ENCODE data around the gene TIPRL. TPM values are rescaled to one million over a fixed set of nuclear protein-coding genes. Genes with fewer than 3 reads are reported as not detected.

Gene TIPRL
- total and polyA plus RNA-seq, 9 of the 15 experiments (the other 6 are each of a cell fraction or from before 2014, with no cell fraction given) = 41.4 to 90.2 (median 69.9) TPM

DNA sequence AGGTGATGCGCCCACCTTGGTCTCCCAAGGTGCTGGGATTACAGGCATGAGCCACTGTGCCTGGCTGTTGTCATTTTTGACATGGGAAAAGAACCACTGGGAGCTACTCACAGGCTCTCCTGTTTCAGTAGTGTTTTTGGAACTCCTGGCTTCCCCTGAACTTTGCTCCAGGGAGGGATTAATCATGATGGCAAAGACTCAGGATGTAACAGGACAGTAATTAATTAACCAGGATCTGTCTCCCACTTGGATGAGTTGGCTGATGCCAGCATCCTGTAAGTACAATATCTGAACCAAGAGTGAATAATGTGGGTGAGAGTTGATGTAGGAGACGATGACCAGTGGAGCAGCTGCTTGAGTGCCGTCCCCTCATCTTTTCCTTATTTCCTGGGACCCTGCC lies 51.9 kb downstream of the TIPRL start (continued):
- TF ChIP-seq, protein P1, sequence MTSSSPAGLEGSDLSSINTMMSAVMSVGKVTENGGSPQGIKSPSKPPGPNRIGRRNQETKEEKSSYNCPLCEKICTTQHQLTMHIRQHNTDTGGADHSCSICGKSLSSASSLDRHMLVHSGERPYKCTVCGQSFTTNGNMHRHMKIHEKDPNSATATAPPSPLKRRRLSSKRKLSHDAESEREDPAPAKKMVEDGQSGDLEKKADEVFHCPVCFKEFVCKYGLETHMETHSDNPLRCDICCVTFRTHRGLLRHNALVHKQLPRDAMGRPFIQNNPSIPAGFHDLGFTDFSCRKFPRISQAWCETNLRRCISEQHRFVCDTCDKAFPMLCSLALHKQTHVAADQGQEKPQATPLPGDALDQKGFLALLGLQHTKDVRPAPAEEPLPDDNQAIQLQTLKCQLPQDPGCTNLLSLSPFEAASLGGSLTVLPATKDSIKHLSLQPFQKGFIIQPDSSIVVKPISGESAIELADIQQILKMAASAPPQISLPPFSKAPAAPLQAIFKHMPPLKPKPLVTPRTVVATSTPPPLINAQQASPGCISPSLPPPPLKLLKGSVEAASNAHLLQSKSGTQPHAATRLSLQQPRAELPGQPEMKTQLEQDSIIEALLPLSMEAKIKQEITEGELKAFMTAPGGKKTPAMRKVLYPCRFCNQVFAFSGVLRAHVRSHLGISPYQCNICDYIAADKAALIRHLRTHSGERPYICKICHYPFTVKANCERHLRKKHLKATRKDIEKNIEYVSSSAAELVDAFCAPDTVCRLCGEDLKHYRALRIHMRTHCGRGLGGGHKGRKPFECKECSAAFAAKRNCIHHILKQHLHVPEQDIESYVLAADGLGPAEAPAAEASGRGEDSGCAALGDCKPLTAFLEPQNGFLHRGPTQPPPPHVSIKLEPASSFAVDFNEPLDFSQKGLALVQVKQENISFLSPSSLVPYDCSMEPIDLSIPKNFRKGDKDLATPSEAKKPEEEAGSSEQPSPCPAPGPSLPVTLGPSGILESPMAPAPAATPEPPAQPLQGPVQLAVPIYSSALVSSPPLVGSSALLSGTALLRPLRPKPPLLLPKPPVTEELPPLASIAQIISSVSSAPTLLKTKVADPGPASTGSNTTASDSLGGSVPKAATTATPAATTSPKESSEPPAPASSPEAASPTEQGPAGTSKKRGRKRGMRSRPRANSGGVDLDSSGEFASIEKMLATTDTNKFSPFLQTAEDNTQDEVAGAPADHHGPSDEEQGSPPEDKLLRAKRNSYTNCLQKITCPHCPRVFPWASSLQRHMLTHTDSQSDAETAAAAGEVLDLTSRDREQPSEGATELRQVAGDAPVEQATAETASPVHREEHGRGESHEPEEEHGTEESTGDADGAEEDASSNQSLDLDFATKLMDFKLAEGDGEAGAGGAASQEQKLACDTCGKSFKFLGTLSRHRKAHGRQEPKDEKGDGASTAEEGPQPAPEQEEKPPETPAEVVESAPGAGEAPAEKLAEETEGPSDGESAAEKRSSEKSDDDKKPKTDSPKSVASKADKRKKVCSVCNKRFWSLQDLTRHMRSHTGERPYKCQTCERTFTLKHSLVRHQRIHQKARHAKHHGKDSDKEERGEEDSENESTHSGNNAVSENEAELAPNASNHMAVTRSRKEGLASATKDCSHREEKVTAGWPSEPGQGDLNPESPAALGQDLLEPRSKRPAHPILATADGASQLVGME (CRISPR knock-in tag; IDR thresholded peaks at IDR 0.05) = no peak
- TF ChIP-seq NFE2L1 (tag; IDR thresholded peaks at IDR 0.05; ENCODE audit: borderline replicate concordance, low read depth) = no peak
- no peak for TF ChIP-seq PHB2 (IDR thresholded peaks at IDR 0.05; ENCODE audit: low read depth)
- TF ChIP-seq MTF1 (CRISPR knock-in tag; IDR thresholded peaks at IDR 0.05; ENCODE audit: borderline replicate concordance) = no peak
- TF ChIP-seq, protein P2, sequence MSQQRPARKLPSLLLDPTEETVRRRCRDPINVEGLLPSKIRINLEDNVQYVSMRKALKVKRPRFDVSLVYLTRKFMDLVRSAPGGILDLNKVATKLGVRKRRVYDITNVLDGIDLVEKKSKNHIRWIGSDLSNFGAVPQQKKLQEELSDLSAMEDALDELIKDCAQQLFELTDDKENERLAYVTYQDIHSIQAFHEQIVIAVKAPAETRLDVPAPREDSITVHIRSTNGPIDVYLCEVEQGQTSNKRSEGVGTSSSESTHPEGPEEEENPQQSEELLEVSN (IDR thresholded peaks at IDR 0.05; ENCODE audit: borderline replicate concordance in 1 of 2, extremely low read depth in 1 of 2, insufficient read depth in 1 of 2, insufficient read length in 1 of 2, low read depth in 1 of 2, low read length in 1 of 2, poor library complexity in 1 of 2, severe bottlenecking in 1 of 2) = no peak
- no peak for TF ChIP-seq BDP1 (IDR thresholded peaks at IDR 0.05; ENCODE audit: insufficient read depth, insufficient read length)
